NCI-H2196 treated with DMSO at 0.1 percent for 48 hours (cell line): ENCODE data around the gene PEX13.
"Not testable (repeated sequence)": the region's sequence is repeated elsewhere in the genome, so short reads cannot be mapped to it uniquely, and the experiment has no call there.

Source experiments
- DNase-seq: peaks from one replicate; lab custom pipeline; 2025; ENCODE audit not compliant: unreplicated experiment; lab: John Stamatoyannopoulos, UW

Gene PEX13

DNA sequence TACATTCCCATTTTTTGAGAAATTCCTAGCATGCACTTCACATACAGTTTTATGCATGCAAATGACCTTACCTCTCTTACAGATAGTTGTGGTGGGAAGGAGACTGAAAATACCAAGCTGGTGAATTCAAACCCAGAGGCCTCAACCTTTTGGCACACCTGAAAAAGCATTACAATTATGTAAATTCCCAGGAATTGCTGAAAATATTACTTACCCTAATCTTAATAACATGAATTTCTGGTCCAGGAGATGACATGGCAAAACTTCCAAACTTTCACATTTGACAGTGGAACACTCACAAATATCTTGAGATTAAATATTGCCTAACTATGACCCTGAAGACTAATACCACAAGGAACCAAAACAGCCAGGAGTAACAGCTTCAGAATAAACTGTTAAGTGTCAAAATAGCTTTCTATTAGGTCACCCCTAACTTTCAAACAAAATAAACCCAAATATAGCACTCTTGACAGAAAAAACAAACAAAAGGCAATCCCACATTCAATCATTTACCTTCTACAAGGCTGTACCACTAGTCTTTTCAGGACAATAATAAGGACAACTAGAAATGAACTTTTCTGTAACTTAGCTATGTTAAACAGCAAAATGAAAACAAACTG is 10.9 kb upstream of the PEX13 start:
- no peak for DNase-seq

- DNase-seq = no peak
These were observed 8.2 kb upstream of the PEX13 start for GRCh38 chr2:61009355-61009754.

- DNase-seq = no peak
These were observed 5.8 kb upstream of the PEX13 start for GRCh38 chr2:61011678-61012077.

DNA sequence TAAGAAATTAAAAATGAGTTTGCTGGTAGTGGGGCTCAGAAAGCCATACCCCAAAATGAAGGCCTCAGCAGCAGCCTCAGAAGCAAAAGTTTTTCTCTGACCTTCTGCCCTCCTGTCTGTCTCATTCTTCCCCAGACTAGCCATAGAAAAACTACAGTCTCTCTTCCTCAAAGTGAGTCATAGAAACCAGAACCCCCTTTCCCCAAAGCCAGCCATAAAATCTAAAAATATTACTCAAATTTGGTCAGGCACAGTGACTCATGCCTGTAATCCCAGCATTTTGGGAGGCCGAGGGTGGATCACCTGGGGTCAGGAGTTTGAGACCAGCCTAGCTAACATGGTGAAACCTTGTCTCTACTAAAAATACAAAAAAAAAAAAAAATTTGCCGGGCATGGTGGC is 5.2 kb upstream of the PEX13 start:
- not testable (repeated sequence) for DNase-seq

GRCh38 chr2:61013382-61013781 is 4.1 kb upstream of the PEX13 start:
- DNase-seq = no peak

DNA sequence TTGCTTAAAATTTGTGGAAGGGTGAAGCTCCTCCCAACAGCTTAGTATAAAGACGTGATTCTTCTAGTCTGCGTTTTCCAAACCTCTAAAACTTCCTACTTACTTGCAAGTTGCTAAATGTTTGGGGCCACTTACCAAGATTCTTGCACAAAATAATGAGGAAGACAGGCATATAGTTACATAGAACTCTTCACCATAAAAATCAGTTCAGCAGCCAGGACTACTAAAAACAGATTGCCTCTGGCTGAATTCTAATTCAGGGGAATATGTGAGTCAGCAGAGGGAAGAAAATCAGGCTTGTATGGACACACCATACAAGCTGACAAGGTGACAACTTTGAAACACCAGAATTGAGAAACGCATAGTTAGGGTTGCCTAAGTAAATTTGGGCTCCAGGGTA is 2.8 kb upstream of the PEX13 start:
- no peak for DNase-seq

GRCh38 chr2:61015976-61016375 is 1.5 kb upstream of the PEX13 start:
- DNase-seq = no peak

- no peak for DNase-seq
These were observed 1.0 kb upstream of the PEX13 start for GRCh38 chr2:61016392-61017002.

DNA sequence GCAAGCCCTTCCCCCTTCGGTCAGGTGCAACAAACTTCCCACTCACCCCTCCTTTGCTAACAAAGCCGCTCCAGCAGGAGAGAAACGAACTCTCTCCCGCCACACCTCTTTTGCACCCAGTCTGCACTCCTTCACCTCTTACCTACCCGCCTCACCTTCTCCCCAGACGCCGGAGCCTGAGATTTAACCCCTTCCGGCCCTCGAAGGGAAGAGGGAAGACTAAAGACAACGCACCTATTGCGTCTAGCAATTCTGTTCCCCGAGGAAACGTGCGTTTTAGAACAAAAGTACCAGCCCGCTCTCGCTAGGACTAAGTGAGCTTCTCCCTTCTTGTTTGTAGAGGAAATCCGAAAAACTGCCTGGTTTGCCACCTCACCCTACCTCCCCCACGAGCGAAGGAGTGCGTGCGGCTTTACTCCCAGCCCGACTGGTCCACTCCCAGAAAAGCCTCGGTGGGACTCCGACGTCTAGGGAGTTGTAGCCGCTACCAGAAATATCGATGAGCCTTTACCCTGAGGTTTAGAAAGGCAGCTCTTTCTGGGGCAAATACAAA is 441 bp upstream of the PEX13 start:
- peak; percentile 58 for DNase-seq

DNA sequence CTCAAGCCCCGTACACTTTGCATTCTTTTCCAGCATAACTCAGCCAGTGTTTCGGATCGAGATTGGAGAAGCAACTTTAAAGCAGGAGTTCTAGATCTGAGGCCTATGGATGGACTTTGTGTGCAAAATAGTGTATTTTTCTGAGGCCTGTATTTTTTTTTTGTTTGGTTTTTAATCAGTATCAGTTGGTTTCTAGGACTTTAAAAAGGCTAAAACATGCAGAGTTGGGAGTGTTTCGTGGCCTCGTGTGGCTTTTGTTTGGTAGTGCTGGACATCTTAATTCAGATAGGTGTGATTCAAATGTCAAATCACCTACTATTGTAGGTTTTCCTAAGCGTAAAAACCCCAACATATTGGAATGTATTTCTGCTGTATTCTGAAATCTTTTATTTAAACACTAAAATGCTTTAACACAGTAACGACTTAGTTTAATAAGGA is 817 bp downstream of the PEX13 start:
- no peak for DNase-seq

DNA sequence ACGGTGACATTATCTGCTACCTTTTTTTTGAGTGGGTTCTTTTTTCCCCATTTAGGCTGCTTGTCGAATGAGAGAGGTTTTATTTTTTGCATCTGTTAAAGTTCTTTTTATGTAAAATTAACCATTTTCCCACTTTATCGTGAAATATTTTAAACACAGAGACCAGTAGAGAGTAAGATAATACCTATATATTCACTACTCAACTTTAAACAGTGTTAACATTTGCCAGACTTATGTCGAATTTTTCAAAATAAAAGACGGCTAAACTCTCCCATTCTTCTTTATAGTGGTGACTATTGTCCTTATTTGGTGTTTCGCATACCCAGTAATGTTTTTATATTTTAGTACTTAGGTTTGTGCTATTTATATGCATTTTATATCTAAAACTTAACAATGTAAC is 1.3 kb downstream of the PEX13 start:
- no peak for DNase-seq

DNA sequence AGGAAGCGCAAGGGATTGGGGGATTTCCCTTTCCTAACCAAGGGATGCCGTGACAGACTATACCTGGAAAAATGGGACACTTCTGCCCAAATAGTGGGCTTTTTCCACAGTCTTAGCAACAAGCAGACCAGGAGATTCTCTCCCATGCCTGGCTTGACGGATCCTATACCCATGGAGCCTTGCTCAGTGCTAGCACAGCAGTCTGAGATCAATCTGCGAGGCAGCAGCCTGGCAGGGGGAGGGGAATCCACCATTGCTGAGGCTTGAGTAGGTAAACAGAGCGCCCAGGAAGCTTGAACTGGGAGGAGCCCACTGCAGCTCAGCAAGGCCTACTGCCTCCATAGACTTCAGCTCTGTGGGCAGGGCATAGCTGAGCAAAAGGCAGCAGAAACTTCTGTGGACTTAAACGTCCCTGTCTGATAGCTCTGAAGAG is 3.7 kb downstream of the PEX13 start:
- no peak for DNase-seq

DNA sequence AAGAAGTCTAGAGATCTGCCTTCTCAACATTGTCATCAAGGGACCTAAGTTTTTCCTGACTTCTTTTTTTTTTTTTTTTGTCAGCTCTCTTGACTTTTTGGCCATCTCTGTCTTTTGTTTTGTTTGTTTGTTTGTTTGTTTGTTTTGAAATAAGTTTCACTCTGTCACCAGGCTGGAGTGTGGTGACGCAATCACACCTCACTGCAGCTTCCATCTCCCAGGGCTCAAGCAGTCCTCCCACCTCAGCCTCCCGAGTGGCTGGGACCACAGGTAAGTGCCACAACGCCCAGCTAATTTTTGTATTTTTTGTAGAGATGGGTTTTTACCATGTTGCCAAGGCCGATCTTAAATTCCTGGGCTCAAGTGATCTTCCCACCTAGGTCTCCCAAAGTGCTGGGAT is 6.2 kb downstream of the PEX13 start:
- DNase-seq = no peak

GRCh38 chr2:61029533-61029932 is 12.0 kb downstream of the PEX13 start:
- DNase-seq = no peak

- not testable (repeated sequence) for DNase-seq
These were observed 17.1 kb downstream of the PEX13 start for GRCh38 chr2:61034592-61034991.

DNA sequence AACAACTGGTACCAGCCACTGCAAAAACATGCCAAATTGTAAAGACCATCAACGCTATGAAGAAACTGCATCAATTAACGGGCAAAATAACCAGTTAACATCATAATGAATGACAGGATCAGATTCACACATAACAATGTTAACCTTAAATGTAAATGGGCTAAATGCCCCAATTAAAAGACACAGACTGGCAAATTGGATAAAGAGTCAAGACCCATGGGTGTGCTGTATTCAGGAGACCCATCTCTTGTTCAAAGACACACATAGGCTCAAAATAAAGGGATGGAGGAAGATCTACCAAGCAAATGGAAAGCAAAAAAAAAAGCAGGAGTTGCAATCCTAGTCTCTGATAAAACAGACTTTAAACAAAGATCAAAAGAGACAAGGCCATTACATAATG is 19.1 kb downstream of the PEX13 start:
- not testable (repeated sequence) for DNase-seq

- no peak for DNase-seq
These were observed 25.3 kb downstream of the PEX13 start for GRCh38 chr2:61042807-61043206.

- no peak for DNase-seq
These were observed 27.1 kb downstream of the PEX13 start for GRCh38 chr2:61044636-61045035.

DNA sequence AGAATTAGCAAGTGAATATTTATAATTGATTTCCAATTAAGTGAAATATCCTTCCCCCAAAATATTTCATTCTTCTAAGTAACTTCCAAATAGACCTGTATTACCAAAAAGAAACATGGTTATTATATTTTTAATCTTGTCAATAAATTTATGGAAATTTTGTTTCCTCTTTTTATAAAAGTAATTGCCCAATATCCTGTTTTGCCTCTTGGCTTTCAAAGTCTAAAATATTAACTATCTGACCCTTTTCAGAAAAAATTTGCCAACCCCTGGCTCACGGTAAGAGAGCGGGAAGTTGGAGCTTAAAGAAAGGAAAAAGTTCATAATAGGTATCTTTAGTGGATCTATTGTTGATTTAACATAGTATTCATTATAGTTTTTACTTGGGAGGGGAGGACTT is 27.7 kb downstream of the PEX13 start:
- no peak for DNase-seq

GRCh38 chr2:61045999-61046398 is 28.5 kb downstream of the PEX13 start:
- DNase-seq = no peak

- no peak for DNase-seq
These were observed 38.0 kb downstream of the PEX13 start for GRCh38 chr2:61055557-61055956.

DNA sequence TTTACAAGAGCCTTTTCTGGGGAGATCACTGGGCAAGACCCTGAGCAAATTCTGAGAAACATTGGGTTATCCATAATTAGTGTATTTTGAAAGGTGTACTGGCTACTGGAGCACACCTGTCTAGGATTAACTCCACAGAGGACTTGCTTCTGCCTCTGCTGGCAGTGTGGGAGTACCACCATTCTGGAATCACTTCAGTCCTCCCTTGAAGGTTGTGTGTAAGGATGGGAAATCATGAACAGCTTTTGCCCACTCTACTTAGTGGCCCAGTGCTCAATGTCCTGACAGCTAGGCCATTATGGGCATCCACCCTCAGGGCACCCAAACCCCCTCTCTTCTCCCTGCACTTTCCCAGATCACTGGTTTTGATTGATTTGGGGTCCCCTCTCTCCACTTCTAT is 40.0 kb downstream of the PEX13 start:
- DNase-seq = no peak

GRCh38 chr2:61059382-61059781 is 41.9 kb downstream of the PEX13 start:
- no peak for DNase-seq
